KBM-7 (cell line): Measurements from ENCODE around the gene JKAMP.
"Not testable (repeated sequence)": the region's sequence is repeated elsewhere in the genome, so short reads cannot be mapped to it uniquely, and the experiment has no call there.

Source experiments
- DNase-seq: peaks from one replicate; pipeline ENCODE4 v3.0.0-alpha.2; 2015
- in situ Hi-C: fragments of 300-500 bp; cut with MboI; formaldehyde crosslinking; loops from 2 replicates; pipeline ENCODE4 v1.14.3; 2020; ENCODE audit warnings: low sequenced_read_pairs, low pct_unique_long_range_greater_than_20kb, mixed read lengths

Gene JKAMP, protein sequence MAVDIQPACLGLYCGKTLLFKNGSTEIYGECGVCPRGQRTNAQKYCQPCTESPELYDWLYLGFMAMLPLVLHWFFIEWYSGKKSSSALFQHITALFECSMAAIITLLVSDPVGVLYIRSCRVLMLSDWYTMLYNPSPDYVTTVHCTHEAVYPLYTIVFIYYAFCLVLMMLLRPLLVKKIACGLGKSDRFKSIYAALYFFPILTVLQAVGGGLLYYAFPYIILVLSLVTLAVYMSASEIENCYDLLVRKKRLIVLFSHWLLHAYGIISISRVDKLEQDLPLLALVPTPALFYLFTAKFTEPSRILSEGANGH

DNA sequence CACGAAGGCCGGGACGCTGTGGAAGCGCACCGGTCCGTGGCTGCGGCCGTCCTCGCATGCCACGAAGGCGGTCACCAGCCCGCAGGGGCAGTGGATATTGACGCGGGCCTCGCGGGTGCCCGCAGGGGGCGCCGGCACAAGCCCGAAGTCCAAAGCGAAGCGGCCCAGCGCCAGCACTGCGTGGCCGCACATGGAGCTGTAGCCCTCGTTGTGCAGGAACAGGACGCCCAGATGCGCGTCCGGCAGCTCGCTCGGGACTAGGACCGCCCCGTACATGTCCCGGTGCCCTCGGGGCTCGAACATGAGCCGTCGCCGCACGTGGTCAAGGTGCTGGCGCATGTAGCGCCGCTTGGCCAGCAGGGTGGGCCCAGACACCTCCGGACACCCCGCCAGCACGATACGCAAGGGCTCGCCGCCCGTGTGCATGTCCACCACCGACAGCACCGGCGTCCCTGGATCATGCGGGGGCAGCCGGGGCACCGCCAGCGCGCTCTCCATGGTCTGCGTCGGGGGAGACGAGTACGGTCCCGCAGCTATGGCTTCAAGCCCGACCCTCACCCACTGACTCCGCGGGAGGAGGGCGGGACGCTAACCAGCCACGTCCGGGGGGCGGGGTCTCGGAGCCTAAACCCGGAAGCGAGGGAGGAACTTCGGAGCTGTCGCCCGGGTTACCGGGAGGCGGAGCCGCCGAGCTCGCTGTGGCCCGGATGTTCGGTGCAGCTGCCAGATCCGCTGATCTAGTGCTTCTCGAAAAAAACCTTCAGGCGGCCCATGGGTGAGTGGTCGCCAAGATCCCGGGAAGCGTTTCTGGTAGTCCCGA is at the start of gene JKAMP, which contains the start of gene L3HYPDH:
Gene JKAMP, plus strand, starts transcription at position 699 of the 820 bp plus-strand sequence. Its CDS starts 73 bp downstream, at position 772.
Gene L3HYPDH, minus strand, starts transcription at position 590 of the 820 bp plus-strand sequence. Its CDS starts 92 bp downstream, at position 498.
- in situ Hi-C loops: no loop called here
- DNase-seq: peak; percentile 94

GRCh38 chr14:59435101-59435500 is 49.2 kb upstream of the JKAMP start:
- in situ Hi-C loops: loop anchor here (25.0 kb wide), 1 partner anchor 298 kb away; no protein-coding TSS in a partner anchor
- DNase-seq: no peak

DNA sequence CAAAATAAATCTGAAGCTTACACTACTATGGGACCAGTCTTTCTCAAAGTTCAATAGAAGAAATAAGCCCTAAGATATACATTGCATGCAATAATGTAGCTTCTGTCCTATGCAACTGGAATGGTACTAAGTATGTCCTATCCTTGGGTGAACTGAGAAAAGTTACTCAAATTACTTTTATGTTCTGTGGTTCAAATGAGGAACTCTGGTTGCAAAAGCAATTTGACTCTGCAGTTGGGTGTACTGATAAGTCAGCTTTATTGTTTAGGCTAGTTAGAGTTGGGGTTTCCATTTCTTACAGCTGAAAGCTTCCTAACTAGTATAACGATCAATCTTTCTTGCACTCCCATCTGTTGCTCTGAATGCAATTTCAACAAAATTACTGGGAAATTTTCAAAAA is 48.3 kb upstream of the JKAMP start:
- DNase-seq: peak; percentile 19
- in situ Hi-C loops: loop anchor here (25.0 kb wide), 1 partner anchor 299 kb away; no protein-coding TSS in a partner anchor

GRCh38 chr14:59438195-59438647 is 46.1 kb upstream of the JKAMP start:
- DNase-seq: no peak
- in situ Hi-C loops: loop anchor here (25.0 kb wide), 1 partner anchor 301 kb away; no protein-coding TSS in a partner anchor

DNA sequence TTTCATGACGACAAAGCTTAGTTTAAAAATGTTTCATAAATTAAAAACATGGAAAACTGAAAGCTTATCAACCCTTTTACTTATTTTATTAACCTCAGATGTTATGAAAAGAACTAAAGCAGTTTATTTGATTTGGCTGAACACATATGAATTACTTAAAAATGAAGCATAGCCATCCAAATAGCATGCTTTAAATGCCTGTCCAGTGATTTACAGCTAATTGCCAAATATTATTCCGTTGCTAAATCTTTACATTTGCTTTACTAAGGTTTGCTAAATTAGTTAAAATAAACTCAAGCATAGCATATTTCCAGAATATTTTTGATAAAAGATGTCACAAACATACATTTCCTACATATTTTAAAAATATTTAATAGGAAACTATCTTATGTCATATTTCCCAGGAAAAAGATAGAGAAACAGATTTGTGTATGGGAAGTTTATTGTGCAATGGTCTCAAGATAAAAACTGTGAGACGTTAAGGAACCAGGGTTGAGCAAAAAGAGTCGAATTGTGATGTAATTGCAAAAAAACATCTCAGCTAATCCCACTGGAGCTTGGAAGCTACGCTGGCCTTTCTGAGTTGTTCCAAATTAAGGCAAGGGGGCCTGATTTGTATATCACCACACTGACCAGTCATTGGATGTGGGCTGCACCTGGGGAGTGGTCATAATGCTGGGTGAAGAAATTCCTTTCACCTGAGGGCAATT is 44.9 kb upstream of the JKAMP start:
- DNase-seq: no peak
- in situ Hi-C loops: loop anchor here (25.0 kb wide), 1 partner anchor 302 kb away; no protein-coding TSS in a partner anchor

GRCh38 chr14:59448673-59449072 is 35.6 kb upstream of the JKAMP start:
- in situ Hi-C loops: loop anchor here (25.0 kb wide), 1 partner anchor 311 kb away; no protein-coding TSS in a partner anchor
- not testable (repeated sequence) for DNase-seq

GRCh38 chr14:59450716-59451115 is 33.6 kb upstream of the JKAMP start:
- in situ Hi-C loops: no loop called here
- no peak for DNase-seq

- no peak for DNase-seq
- in situ Hi-C loops: no loop called here
Observed at GRCh38 chr14:59451849-59452248, 32.5 kb upstream of the JKAMP start.

- in situ Hi-C loops: no loop called here
- no peak for DNase-seq
Observed at GRCh38 chr14:59454139-59454538, 30.2 kb upstream of the JKAMP start.

- no peak for DNase-seq
- in situ Hi-C loops: no loop called here
Observed at GRCh38 chr14:59455411-59455810, 28.9 kb upstream of the JKAMP start.

- in situ Hi-C loops: no loop called here
- no peak for DNase-seq
Observed at GRCh38 chr14:59458486-59458885, 25.8 kb upstream of the JKAMP start.

- in situ Hi-C loops: no loop called here
- no peak for DNase-seq
Observed at GRCh38 chr14:59460378-59460777, 23.9 kb upstream of the JKAMP start.

GRCh38 chr14:59461891-59462290 is 22.4 kb upstream of the JKAMP start:
- in situ Hi-C loops: no loop called here
- no peak for DNase-seq

DNA sequence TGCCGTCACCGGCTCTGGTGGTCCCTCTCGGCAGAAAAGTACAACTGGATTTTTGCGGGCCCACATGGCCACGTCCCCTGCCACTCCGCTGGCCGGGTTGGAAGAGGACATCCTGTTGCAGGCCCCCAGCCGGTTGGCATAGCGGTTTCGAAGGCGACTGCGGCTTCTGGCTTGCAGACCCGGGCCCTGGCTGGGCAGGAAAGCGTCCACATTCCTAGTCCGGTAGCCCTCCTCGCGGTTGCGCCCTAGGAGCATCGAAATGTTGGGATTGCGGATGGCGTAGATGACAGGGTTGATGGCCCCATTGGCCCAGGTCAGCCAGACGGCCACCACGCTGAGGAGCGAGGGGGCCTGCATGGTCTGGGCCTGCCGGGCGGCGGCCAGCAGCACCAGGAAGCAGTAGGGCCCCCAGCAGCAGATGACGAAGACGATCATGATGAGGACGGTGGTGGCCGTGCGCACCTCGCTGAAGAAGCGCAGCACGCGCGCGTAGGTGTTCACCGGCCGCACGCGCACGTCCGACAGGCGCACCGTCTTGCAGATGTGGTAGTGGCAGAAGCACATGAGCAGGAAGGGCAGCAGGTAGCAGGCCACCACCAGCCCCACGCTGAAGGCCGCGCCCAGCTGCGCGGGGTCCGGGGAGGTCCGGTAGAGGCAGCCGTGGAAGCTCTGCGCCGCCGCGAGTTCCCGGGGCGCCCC is 20.4 kb upstream of the JKAMP start:
- in situ Hi-C loops: no loop called here
- DNase-seq: no peak

GRCh38 chr14:59464486-59465315 is 19.6 kb upstream of the JKAMP start:
- in situ Hi-C loops: no loop called here
- no peak for DNase-seq

DNA sequence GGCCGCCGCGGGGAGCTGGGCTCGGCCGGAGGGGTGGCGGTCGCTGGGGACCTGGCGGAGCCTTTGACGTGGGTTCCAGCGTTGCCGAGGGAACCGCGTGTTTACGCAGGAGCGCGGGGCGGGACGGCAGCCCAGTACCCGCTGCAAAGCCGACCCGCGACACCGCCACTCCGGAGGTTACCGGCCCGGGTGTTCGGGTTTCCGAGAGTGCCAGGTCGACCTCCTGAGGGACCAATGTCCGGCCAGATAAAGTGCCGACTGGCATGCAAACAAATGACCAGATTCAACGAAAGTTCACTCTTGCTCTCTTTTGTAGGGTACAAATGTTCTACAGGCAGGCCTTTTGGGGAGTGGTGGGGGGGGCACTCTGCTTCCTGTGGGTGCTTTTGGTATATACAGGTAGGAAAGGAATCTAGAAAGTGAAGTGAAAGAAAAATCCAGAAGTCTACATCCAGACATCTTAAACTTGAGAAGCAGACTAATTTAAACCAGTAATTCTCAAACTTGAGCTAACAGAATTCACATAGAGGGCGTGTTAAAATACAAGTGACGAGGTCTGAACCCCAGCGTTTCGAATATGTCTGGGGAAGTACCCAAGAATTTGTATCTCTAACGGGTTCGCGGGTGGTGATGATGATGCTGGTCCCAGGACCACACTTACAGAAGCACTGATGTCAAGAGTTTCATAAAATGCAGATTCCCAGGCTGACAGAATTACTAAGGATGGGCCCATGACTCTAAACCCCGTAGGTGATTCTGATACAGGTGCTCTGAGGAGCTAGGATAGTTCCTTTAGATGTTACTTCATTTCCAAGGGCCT is 18.8 kb upstream of the JKAMP start, which contains the start of gene GPR135:
Gene GPR135, minus strand, starts transcription at position 65 of the 820 bp plus-strand sequence. CDS start 154 bp downstream, outside the sequence.
- DNase-seq: no peak
- in situ Hi-C loops: no loop called here

DNA sequence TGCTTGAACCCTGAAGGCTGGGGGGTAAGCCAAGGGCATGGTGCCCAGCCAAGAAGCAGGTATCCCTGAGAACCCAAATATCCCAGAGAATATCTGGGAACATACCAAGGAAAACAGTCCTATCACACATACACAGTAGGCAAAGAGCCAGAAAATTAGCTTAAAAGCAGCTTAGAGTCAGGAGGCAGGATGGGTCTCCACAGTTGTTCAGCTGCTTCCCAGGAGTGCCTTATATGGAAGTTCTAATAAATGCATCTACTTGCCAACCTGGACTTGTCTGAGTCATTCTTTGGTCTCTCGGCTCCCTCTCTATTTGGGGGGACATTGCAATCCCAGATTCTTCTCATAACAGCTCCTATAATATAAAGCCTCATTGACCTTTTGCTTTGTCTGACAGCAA is 10.1 kb upstream of the JKAMP start:
- DNase-seq: no peak
- in situ Hi-C loops: no loop called here
